GM10266 (cell line): ENCODE data around the gene PRKD1.

Experiments
- DNase-seq: peaks from one replicate; pipeline ENCODE4 v3.0.0; 2012; ENCODE audit errors: extremely low spot score
- CTCF ChIP-seq: IDR thresholded peaks from 2 replicates; pipeline ENCODE4 v1.5.1; 2012; ENCODE audit warnings: mild to moderate bottlenecking, low read depth; ENCODE audit not compliant: control insufficient read depth, insufficient read depth; ENCODE audit errors: missing control alignments

The PRKD1 gene

GRCh38 chr14:29618323-29619067 lies 309.2 kb downstream of the PRKD1 start:
- no peak for TF ChIP-seq CTCF
- DNase-seq = no peak

GRCh38 chr14:29616922-29617321 lies 310.7 kb downstream of the PRKD1 start:
- no peak for DNase-seq
- TF ChIP-seq CTCF = no peak

GRCh38 chr14:29608861-29609260 lies 318.8 kb downstream of the PRKD1 start:
- TF ChIP-seq CTCF = no peak
- DNase-seq = no peak

DNA sequence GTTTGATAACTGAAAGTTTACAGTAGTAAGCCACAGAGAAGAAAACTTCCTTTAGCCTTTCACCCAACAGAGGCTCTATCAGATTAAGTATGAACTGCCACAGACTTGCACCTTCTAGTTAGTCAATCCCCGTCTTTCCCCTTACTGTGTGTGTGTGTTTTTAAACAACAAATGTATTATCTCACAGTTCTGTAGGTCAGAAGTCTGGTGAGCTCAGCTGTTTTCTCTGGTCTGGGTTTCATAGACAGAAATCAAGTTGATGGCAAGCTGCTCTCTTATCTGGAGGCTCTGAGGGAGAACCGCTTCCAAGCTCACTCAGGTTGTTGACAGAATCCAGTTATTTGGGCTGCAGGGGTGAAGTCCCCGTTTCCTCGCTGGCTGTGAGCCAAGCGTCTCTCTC lies 320.5 kb downstream of the PRKD1 start:
- no peak for TF ChIP-seq CTCF
- DNase-seq = no peak

DNA sequence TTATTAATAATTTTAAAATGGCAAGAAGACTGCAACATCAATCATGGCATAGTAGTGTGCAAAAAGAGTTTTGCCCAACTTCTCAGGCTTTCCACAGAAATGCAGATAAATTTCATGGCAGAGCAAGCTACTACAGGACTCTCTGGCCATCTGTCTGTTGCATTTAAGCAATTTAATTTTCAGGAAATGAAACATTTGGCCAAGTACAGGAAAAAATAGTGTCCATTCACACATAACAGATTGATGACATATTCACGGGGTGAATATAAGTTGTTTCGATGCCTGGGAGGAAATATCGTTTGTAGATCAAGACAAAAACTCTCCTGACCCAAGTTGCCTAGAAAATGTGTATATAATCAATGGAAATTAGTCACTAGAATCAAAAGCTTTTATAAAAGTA lies 324.0 kb downstream of the PRKD1 start:
- DNase-seq = no peak
- no peak for TF ChIP-seq CTCF

DNA sequence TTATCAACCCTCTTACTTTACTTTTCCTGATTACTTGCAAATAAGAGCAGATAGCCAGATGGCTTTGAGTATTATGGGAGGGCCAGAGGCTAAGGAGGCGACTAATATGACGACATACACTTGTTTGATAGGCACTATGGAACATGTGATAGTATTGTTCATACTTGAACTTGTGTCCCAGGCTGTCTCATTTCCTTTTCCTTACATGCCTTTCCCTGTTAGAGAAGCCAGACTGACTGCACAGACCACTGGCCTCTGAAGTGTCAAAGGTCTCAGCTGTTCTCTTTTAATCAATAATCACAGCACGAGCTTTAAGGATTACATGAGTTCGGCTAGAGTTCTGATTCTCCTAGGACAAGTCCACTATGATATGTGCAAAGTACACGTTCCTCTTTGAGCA lies 326.0 kb downstream of the PRKD1 start:
- no peak for TF ChIP-seq CTCF
- no peak for DNase-seq

- DNase-seq = no peak
- TF ChIP-seq CTCF = no peak
Observed at GRCh38 chr14:29587761-29588470, 339.7 kb downstream of the PRKD1 start.
